ENCODE measurements around the gene ROR1.

The ROR1 gene

DNA sequence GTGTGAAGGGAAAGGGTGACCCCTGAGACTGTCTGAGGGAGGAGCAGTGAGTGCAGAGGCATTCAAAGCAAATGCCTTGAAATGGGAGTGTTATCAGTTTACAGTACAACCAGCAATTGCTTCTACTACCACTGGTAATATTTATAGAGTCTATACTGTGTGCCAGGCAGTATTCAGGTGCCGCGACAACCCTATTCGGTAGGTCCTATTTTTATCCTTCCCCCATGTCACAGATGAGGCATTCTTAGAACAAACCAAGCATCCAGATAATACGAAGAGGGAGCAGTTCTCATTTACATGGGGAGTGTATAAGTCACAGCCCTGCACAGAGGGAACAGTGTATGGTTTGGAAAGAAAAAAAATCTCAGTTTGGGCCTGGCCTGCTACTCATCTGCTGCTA lies 18.3 kb downstream of the ROR1 start:
- DNase-seq (ENCODE audit: low read depth) = no peak
- H3K4me3 ChIP-seq (ENCODE audit: low read depth, low read length) = no peak overlapping the region
- TF ChIP-seq POLR2A (IDR thresholded peaks at IDR 0.05; ENCODE audit: extremely low read depth, insufficient read length) (no peak), MYC (IDR thresholded peaks at IDR 0.05; ENCODE audit: low read depth, low read length) (no peak)
- TF ChIP-seq, protein P1, sequence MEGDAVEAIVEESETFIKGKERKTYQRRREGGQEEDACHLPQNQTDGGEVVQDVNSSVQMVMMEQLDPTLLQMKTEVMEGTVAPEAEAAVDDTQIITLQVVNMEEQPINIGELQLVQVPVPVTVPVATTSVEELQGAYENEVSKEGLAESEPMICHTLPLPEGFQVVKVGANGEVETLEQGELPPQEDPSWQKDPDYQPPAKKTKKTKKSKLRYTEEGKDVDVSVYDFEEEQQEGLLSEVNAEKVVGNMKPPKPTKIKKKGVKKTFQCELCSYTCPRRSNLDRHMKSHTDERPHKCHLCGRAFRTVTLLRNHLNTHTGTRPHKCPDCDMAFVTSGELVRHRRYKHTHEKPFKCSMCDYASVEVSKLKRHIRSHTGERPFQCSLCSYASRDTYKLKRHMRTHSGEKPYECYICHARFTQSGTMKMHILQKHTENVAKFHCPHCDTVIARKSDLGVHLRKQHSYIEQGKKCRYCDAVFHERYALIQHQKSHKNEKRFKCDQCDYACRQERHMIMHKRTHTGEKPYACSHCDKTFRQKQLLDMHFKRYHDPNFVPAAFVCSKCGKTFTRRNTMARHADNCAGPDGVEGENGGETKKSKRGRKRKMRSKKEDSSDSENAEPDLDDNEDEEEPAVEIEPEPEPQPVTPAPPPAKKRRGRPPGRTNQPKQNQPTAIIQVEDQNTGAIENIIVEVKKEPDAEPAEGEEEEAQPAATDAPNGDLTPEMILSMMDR (IDR thresholded peaks at IDR 0.05; ENCODE audit: low read depth, low read length) = no peak
- TF ChIP-seq, protein P2, sequence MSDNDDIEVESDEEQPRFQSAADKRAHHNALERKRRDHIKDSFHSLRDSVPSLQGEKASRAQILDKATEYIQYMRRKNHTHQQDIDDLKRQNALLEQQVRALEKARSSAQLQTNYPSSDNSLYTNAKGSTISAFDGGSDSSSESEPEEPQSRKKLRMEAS (IDR thresholded peaks at IDR 0.05; ENCODE audit: low read depth, low read length) = no peak

DNA sequence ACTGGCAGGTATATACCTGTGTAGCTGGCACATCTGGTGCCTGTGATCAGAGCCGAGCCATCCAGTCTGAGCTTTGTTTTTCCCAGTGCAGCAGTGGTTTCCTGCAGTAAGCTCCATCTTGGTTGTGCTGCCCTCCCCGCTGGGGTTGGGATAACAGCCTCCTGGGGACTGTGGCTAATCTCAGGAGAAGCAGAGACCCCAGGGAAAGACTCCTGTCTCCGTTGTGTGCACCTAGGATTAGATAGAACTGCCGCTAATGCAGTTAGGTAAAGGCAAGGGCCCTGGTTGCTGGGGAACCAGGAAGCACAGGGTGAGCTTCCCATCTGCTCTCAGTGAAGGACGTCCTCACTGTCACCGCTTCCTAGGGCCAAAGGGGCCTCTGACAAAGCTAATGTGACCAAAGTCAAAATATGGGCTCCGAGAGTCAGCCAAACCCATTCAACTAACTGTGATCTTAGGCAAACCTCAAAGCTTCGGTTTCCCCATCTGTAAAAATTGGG lies 20.0 kb downstream of the ROR1 start:
- TF ChIP-seq, protein P1 (IDR thresholded peaks at IDR 0.05; ENCODE audit: low read depth, low read length) = no peak
- TF ChIP-seq MYC (IDR thresholded peaks at IDR 0.05; ENCODE audit: low read depth, low read length) (no peak), POLR2A (IDR thresholded peaks at IDR 0.05; ENCODE audit: extremely low read depth, insufficient read length) (no peak)
- TF ChIP-seq, protein P2 (IDR thresholded peaks at IDR 0.05; ENCODE audit: low read depth, low read length) = no peak
- H3K4me3 ChIP-seq (ENCODE audit: low read depth, low read length) = no peak overlapping the region
- no peak for DNase-seq (ENCODE audit: low read depth)

DNA sequence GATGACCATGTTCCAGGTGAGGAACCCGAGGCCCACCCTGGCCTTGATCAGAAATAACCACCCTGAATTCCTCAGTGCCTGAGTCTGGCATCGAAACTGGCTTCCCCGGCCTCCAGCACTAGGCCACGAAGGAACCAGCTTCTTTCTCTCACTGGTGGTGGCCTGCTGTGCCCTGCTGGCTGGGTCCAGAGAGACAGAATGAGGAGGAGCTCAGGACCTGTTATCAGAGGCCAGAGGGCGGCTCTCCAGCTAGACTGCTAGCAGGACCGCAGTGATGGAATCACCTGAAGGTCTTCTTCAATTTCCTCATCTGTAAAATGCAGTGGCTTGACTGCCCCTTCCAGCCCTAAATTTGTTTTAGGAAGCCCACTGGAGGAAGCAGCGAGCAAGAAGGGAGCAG lies 20.5 kb downstream of the ROR1 start:
- TF ChIP-seq, protein P2 (IDR thresholded peaks at IDR 0.05; ENCODE audit: low read depth, low read length) = no peak
- TF ChIP-seq, protein P1 (IDR thresholded peaks at IDR 0.05; ENCODE audit: low read depth, low read length) = no peak
- no peak overlapping the region for H3K4me3 ChIP-seq (ENCODE audit: low read depth, low read length)
- DNase-seq (ENCODE audit: low read depth) = no peak

DNA sequence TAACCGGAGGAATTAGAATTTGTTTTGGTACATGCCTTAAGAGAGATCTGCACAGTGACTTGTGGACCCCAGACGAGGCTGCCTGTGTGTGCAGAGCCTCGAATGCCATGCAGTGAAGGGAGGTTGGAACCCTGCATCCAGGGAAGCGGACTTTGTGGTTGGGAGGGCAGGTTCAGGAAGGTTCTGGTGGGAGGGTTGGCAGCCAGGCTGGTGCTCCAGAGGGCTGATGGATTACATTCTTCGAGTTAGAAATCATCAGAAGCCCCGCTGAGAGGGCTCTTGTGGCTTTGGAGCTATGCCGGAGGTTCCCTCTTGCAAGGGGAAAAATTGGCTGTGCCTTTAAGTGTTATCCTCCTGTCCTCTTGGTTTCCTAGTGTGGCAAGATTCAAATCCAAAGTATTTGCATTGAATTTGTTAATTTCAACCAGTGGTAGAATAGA lies 21.1 kb downstream of the ROR1 start:
- TF ChIP-seq MYC (IDR thresholded peaks at IDR 0.05; ENCODE audit: low read depth, low read length) = no peak
- TF ChIP-seq, protein P2 (IDR thresholded peaks at IDR 0.05; ENCODE audit: low read depth, low read length) = no peak

DNA sequence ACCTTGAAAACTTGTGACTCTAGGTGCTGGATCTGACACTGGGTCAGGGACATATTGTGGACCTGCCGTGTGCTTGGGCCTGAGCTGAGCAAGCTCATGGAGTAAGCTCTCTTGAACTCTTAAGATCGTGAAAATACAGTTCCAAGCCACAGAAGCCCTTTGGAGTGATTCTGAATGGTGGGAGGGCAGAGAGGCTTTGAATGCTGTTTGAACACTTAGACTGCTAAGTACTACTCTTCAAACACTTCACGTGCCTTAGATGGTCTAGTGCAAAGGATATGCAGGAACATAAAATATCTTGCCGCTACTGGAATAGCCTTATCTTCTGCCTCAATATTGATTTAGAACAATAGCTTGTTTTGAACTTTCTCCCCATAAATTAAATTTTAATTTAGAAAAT lies 21.6 kb downstream of the ROR1 start:
- H3K4me3 ChIP-seq (ENCODE audit: low read depth, low read length) = no peak overlapping the region
- DNase-seq (ENCODE audit: low read depth) = no peak
- no peak for TF ChIP-seq POLR2A (IDR thresholded peaks at IDR 0.05; ENCODE audit: extremely low read depth, insufficient read length)
- TF ChIP-seq MYC (IDR thresholded peaks at IDR 0.05; ENCODE audit: low read depth, low read length) = no peak
- TF ChIP-seq, protein P2 (IDR thresholded peaks at IDR 0.05; ENCODE audit: low read depth, low read length) = no peak
- TF ChIP-seq, protein P1 (IDR thresholded peaks at IDR 0.05; ENCODE audit: low read depth, low read length) = no peak

More for the DNA sequence above, 21.1 kb downstream of the ROR1 start:
- DNase-seq (ENCODE audit: low read depth) = no peak
- no peak overlapping the region for H3K4me3 ChIP-seq (ENCODE audit: low read depth, low read length)

DNA sequence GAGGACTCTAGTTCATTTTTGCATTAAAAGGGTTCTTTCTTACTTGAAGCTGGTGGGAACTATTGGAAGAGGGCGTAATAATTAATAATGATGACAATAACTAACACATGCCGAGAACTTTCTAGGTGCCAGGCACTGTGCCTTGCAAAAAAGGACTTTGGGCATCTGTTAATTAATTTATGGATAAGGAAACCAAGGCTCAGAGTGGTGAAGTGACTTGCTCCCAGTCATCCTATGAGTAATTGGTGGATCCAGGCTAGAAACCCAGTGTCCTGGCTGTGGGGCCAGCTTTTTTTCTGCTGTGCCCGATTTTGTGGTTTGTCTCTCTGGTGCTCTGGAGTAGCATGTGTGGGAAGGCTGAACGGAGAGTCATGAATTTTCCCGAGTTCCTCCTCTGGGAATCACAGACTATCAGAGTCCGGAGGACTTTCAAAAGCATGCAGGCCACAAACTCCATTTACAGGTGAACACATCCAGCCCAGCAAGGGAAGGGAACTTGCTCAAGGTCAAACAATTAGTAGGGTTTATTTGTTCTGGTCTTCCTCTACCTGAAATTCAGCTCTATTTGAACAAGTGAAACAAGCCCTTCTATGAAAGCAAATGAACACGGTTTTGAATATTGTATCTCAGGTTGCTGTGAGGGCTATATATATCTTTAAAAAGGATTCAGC lies 23.4 kb downstream of the ROR1 start:
- TF ChIP-seq MYC (IDR thresholded peaks at IDR 0.05; ENCODE audit: low read depth, low read length) (no peak), POLR2A (IDR thresholded peaks at IDR 0.05; ENCODE audit: extremely low read depth, insufficient read length) (no peak)
- TF ChIP-seq, protein P1 (IDR thresholded peaks at IDR 0.05; ENCODE audit: low read depth, low read length) = no peak
- TF ChIP-seq, protein P2 (IDR thresholded peaks at IDR 0.05; ENCODE audit: low read depth, low read length) = no peak
- H3K4me3 ChIP-seq (ENCODE audit: low read depth, low read length) = no peak overlapping the region
- DNase-seq (ENCODE audit: low read depth) = no peak
